Forelimb muscle (tissue), 1 donor: Measurements from ENCODE around the gene DCBLD2. TPM values are rescaled to one million over a fixed set of nuclear protein-coding genes. Genes with fewer than 3 reads are reported as not detected.
A peak's percentile ranks its signal among the peaks of the same experiment; 100 is the strongest.

Source experiments
- DNase-seq: peaks from one replicate; pipeline ENCODE4 v3.0.0-alpha.2; 2013; ENCODE audit warnings: low read depth
- polyA plus RNA-seq: library from polyadenylated mRNA; unstranded; fragments of 120-200 nt; gene quantifications from one replicate; pipeline ENCODE4 v1.2.1, GENCODE V29; 2013; ENCODE audit not compliant: insufficient read length

DCBLD2 gene, protein sequence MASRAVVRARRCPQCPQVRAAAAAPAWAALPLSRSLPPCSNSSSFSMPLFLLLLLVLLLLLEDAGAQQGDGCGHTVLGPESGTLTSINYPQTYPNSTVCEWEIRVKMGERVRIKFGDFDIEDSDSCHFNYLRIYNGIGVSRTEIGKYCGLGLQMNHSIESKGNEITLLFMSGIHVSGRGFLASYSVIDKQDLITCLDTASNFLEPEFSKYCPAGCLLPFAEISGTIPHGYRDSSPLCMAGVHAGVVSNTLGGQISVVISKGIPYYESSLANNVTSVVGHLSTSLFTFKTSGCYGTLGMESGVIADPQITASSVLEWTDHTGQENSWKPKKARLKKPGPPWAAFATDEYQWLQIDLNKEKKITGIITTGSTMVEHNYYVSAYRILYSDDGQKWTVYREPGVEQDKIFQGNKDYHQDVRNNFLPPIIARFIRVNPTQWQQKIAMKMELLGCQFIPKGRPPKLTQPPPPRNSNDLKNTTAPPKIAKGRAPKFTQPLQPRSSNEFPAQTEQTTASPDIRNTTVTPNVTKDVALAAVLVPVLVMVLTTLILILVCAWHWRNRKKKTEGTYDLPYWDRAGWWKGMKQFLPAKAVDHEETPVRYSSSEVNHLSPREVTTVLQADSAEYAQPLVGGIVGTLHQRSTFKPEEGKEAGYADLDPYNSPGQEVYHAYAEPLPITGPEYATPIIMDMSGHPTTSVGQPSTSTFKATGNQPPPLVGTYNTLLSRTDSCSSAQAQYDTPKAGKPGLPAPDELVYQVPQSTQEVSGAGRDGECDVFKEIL
- polyA plus RNA-seq, result 27.5 TPM

DNA sequence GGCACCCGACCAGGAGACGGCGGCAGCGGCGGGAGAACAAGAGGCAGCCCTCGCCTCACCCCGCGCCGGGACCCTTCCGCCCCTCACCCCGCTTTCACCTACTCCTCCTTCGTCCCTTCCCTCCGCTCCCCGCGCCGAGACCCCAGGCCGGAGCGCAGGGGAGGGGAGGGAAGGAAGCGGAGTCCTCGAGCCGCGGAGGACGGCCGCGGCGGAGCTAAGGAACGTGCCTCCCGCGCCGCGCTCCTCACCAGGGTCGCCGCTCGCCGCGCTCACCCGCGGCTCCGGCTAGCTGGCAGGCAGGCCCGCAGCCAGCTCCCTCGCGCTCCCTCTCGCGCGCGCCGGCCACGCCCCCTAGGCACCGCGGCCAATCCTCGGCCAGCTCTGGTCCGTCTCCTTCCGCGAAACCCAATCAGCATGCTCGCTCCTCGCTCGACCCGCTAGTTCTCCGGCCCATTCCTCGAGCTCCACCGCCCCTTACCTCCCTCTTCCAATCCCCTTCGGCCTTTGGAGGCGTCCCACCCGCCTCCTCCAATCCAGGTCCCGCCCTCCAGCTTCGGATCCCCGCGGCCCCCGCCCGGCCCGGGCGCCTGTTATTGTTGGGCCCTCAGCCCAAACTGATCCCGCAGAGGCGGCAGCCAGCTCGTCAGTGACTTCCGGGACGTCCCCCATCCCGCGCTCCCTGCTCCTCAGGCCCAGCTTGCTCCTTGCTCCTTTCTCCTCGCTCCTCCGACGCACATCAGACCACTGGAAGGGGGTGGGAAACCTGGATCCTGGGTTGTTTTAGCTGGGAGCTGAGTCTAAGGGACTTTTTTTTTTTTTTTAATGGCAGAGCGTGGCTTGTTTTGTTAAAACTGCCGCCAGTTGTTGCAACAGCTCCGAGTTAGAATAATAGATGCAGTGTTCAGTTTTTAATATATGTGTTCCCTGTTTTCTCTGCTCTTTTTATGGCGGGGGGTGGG is at the start of gene DCBLD2:
Gene DCBLD2 (minus strand): TSS at position 304 of the 959 bp plus-strand sequence. CDS start 369 bp downstream, outside the sequence.
- DNase-seq, result peak; percentile 95

DNA sequence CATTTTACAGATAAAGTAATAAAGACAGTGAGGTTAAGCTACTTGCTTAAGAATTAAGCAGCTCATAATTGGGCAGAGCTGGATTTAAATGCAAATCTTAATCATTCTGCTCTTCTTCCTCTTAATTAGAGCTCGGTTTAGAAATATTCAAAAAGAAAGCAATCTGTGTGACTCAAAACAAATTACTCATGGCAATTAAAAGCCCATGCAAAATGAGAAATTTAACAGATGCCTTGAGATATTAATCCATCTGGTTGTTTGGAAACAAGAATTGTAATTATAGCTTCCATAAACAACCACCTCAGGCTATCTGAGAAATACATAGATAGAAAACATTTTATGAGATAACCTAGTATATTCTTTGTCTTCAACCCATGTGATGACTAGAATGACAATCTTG is 44.2 kb upstream of the DCBLD2 start:
- DNase-seq, result no peak

DNA sequence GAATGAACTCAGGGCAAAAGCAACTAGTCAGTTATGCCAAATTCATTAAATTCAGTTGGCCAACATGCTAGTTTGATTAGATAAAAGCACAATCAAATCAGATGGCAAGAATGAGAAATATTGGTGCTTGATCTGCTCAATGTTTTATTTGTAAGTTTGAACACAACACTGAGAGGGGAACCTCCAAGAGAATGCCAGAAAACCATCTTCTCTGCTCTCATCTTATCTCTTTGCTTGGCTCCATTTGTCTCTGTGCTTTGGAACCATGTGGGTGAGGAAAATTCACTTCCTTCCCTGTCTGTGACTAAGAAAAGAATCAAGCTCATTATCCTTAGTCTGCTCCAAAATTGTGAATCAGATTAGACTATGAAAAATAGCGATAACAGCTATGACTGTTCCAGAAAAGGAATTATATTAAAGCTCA is 43.6 kb upstream of the DCBLD2 start:
- no peak for DNase-seq

DNA sequence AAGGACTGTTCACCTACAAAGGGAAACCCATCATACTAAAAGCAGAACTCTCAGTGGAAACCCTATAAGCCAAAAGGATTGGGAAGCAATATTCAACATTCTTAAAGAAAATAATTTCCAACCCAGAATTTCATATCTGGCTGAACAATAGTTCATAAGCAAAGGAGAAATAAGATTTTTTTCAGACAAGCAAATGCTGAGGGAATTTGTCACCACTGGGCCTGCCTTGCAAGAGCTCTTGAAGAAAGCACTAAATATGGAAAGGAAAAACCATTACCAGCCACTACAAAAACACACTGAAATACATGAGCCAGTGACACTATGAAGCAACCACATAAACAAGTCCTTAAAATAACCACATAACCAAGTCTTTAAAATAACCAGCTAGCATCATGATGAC is 28.9 kb upstream of the DCBLD2 start:
- DNase-seq, result no peak

DNA sequence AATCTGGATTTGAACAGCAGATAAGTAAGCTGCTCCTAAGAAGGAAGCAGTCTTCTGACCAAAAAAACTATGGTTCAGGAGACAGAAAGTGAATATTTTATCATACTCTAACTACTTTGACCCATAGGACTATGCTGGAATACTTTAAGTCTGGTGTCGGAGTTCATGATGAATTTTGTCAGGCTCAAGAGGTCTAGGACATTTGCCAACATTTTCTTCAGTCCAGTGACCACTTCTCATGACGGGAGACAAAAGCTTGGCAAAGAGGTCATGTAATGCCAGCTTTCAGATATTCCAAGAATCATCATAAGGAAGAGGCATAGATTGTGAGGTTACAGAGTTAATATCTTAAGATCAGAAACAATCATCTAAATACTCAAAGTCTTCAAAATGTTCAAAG is 20.5 kb upstream of the DCBLD2 start:
- DNase-seq, result no peak

DNA sequence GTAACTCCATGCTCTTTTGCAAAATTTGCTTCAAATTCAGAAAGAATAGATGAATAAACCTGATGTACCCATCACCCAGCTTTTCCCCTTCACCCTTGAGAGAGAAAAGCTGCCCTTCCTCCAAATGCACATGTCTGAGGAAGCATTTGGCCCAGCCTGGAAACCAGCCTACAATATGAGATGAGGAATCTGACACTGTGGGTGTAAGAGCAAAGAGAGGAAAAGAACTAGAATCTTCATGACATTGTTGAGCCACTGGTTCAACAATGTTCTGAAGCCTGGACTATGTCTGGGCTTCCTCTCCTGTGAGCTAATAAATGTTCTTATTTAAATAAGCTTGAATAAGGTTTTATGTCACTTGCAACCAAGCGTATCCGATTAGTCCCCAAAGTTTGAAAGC is 18.7 kb upstream of the DCBLD2 start:
- DNase-seq, result no peak

DNA sequence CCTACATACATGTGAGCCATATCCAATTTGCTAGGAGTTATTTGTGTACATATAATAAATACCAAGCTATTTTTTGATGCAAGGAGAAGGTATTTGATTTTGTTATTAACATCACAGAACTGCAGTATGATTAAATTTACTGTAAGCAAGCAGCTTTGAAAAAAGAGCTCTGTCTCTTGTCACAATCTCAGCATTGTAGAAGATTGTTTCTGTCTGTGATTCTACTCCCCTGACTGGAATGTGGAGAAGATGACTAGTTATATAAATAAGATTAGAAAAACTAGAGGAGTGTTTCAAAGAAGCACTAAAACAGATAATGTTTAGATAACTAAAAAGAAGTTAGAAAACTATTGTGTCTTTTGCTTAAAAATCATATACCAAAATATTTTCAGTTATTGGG is 17.1 kb upstream of the DCBLD2 start:
- no peak for DNase-seq

DNA sequence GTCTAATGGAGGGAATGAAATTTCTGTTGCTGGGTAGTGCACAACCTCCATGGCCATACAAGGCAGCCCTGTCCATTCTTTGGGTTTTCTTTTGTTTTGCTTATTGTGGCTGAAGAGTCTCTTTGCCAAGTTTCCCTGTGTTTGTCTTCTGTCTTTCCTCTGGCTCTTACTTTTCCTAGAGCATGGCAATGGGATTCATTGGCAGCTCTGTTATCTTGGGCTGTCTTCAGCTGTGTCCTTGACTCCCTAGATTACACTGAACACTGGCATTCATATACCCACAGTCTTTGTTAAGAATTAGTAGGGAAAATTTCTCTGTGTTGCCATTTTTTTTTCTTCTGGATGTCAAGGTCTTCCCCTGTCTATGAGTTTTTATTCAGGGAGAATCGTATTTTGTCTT is 16.1 kb upstream of the DCBLD2 start:
- no peak for DNase-seq

DNA sequence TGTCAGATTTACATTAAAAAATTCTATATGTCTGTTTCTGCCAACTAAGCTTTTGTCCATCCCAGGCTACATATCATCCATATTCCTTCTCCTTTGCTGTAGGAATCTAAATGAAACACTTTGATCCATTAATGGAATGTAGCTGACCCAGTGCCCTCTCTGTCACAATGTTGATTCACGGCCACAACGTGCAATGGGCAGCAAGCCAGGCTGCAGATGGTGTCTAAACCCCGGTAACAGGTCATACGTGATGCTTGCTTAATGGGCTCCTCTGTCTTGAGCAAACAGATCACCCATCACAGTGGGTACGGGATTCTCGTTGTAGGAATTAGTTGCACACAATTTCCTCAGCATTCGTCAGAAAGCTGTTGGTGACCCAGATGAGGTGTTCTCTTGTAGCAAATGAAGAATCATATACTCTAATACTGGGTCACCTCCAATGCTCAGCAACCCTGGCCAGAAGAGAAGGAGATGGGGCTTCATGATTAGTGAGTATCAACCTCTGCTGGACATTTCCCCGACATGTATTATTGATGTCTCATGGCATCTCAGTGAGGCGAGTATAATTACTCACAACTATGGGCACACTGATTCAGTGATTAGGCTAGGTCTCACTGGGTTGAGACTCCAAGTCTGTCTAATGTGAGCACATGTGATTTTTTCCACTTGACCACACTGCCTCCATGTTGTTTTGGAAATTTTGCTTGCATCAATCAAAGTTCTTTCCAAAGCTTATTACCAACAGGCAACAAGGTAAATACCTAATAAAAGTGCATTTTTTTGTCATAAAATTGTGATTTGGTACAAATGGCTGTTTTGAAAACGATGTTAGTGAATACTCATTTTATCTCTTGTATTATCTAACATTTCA is 12.9 kb upstream of the DCBLD2 start:
- no peak for DNase-seq

DNA sequence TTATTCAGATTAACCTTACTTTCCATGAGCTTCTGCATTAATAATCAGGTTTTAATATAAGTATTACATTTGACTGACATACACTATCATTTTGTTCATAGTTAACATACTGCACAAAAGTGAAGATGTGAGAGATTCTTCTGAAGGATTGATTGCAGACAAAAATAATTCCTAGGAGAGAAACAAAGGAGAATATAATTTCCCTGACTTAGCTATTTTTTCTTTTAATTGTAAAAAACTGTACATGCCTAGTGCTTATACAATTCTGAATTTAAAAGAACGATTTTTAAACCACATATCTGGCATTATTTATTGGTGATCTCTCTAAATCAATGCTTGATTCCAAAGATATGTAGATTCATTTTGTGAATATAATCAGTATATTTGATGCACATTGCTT is 11.0 kb upstream of the DCBLD2 start:
- DNase-seq, result no peak

DNA sequence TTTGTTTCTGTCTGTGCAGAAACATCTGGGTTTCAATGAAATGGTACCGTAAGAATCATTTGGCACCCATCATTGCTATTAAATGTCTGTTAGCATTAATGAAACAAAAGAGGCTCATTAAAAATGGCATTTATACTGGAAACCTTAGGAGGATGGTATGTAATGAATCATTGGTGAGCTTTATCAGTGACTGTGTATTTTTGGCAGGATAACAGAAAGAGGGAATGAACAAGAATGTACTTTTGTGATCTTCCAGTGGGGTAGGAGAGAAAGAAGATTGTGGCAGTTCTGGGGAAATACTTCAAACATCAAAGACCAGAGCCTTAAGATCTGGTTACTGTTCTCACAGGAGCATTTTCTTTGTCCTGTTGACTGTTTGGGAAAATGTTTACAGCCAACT is 4.7 kb upstream of the DCBLD2 start:
- no peak for DNase-seq

DNA sequence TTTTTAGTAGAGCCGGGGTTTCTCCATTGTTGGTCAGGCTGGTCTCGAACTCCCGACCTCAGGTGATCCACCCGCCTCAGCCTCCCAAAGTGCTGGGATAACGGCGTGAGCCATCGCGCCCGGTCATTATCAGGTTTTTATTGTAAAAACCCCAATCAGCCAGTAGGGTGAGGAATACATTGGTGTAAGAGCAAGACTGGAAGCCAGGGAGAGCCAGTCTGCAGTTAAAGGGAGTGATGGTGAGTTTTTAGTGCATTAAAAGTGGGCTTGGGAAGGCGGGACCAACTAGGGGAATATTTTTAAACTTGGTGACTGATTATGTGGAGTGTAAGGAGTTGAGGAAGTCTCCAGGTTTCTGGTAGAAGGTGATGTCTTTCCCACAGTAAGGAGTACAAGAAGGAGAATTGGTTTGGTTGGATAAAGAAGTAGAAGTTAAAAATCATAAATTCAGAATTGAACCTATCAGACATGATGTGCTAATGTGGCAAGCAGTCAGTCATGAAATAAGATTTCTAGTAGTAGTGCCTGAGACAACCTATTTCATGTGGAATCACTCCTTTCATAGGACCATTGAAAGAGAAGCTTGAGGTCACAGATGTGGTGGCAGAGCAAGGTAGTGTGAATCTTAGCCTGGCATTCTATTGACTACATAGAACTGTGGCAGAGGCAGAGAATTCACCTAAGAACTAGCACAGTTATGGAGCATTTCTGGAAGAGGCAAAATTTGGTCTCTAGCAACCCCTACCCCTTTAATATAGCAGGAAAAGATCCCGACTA is 2.4 kb upstream of the DCBLD2 start:
- no peak for DNase-seq

DNA sequence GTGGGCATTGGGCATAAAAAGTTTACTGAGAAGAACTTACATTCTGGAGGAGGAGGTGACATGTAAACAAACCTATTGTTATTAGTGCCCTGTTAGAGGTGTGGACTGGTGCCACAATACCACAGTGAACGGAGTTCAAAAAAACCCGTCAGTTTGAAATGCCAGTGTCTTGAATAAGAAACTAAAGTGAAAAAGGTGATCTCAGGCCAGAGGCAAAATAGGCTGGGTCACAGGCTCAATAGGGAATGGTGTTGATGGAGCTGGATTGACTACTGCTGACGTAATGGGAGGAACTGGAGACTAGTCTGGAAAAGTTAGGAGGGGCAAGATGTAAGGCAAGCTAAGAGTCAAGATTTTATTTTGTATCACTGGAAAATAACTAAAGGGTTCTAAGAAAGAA is 1.6 kb upstream of the DCBLD2 start:
- no peak for DNase-seq

DNA sequence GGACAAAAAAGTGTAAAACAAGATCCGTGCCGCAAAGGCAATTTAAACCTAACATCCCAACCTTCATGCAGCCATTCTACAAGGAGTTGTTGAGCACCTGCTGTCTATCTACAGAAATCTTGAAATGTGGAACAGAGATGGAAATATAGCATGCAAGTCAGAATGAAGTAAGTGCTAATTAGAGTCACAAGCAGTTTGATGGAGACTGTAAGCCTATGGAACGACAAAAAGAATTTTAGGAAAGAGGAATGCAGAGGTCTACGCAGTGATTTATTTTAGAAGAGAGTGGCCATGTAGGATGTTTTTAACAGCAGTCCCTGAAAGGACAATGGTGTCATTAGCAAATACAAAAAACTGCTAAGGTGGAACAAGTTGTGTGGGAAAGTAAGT is 851 bp upstream of the DCBLD2 start:
- DNase-seq, result no peak

DNA sequence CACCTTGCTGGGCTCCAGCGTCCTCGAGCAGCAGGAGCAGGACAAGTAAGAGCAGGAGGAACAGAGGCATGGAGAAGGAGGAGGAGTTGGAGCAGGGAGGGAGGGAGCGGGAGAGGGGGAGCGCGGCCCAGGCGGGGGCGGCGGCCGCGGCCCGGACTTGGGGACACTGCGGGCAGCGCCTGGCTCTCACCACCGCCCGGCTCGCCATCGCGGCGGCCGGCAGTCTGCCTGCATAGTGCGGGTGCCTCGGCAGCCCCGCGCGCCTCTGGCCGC is 440 bp downstream of the DCBLD2 start:
- no peak for DNase-seq

DNA sequence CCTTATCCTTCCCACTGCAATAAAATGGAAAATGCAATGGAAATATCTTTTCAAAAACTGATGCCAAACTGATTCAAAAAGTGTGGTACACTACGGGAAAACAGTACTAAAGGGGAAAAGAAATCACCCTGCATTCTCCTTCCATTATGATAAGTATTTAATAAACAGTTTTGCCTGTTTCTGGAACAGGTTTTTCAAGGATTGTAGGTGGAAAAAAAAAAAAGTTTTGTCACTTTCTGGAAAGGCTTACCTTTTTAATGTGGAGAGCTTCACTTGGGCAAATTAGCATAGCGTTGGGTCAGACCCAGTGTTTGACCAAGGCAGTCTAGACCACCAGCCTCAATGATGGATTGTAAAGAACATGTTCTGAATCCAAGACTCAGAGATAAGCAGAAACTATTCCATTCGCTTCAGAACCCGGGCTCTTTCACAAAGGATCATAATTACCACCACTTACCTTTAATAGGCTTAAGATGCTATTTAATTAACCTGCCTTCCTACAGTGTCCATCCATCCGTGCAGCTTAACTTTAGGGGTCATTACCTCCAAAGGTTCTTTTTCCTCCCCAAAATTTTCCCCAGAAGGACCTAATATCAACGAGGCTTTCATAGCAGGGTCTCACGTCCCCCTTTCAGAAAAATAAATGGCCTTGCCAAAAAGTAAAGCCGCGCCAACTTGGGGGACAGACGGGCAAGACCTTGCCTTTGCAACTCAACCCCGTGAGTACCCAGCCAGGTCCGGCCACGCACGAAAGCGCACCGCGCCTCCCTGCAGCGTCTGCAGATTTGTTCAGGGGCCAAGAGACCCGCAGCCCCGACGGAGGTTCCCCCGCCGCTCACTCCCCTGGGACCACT is 1.0 kb downstream of the DCBLD2 start:
- no peak for DNase-seq

DNA sequence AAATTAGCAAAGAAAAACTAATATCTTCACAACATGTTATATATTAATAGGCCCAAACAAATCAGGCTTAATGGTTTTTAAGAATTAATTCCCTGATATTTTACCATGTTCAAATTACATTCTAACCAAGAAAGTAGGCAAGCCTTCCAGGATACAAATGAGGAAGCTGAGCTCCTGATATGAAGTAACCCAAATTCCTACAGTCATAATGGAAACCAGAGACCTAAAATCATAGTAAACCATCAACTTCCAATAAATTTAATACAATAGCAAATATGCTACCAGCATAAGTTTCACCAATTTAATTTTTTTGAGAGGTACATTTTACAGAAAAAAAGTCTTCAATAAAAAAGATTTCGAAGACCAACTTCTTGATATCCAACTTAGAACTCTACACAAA is 3.8 kb downstream of the DCBLD2 start:
- DNase-seq, result no peak

DNA sequence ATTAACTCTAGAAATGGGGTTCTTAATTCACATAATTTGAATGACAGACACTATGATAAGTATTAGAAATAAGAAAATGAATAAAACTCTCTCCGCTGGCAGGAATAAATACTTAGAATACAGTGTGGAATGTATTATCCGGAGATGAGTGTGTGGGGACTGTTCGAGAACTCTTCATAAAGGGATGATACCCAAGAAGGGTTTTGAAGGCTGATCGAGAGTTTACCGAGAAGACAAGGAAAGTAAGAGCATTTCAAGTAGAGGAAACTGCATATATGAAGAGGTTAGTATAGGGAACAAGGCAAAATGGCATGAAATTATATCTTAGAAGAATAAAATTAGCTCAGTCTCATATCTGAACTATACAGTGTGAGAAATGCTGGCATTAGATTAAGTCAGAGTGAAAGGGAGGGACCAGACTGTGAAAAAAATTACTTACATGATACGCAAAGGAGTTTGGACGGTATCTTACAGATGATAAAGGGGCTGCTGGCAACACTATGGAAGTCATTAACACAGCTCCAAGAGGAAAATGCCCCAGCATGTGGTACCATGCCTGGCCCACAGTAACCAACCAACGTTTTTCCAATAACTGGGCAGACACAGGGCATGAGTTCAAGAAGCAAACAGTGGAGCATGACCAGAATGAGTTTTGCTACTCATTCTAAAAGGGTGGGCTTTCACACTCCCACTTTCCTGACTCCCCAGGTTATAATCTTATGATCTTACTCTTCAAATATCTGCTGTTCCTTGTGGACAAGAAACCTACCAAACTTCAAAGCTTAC is 6.5 kb downstream of the DCBLD2 start:
- DNase-seq, result no peak

DNA sequence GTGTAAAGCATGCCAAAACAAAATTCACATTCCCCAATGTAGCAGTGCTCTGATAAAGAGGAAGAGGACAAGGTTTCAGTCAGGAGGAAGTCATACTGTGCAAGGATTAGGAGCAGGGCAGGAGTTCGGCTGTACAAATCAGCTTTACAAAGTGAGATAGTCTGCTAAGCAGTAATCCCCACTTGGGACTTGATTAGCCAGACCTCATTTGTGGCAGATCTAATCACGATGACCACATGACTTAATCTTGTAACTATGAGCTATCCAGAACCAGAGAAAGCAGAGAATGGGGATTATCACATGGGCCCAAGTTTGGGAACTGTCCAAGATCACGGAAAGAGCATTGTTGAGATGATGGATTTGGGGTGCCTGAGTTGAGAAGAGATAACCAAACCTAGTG is 7.8 kb downstream of the DCBLD2 start:
- DNase-seq, result no peak
